ENCODE data around the gene P2RY8. TPM values are rescaled to one million over a fixed set of nuclear protein-coding genes. Genes with fewer than 3 reads are reported as not detected.
A peak's percentile ranks its signal among the peaks of the same experiment; 100 is the strongest.

Gene P2RY8
- total RNA-seq, 1 donor from 2014 or later: 3.0 TPM

DNA sequence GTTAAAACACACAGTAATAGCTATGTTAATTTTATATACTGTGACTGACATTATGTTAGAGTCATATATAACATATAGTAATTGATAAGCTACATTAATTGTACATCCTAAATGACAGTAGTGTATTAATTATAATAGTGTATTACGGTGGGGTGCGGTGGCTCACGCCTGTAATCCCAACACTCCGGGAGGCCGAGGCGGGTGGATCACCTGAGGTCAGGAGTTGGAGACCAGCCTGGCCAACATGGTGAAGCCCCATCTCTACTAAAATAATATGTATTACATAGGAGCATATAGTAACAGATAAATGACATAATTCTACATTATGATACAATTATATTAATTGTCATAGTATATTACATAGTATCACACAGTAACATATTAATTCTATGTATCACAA lies 96.5 kb downstream of the P2RY8 start:
- Histone ChIP-seq H3K36me3 (peaks cover 29% of the 10 kb centered on the region), H3K4me1 (no peaks in the 10 kb centered on the region), H3K4me3 (no peak overlapping the region), H3K9me3 (peaks cover 5% of the 10 kb centered on the region), H3K27ac (no peak overlapping the region), H3K27me3 (ENCODE audit: low read depth) (no peaks in the 10 kb centered on the region)
- ATAC-seq: no peak
- TF ChIP-seq, protein P1, sequence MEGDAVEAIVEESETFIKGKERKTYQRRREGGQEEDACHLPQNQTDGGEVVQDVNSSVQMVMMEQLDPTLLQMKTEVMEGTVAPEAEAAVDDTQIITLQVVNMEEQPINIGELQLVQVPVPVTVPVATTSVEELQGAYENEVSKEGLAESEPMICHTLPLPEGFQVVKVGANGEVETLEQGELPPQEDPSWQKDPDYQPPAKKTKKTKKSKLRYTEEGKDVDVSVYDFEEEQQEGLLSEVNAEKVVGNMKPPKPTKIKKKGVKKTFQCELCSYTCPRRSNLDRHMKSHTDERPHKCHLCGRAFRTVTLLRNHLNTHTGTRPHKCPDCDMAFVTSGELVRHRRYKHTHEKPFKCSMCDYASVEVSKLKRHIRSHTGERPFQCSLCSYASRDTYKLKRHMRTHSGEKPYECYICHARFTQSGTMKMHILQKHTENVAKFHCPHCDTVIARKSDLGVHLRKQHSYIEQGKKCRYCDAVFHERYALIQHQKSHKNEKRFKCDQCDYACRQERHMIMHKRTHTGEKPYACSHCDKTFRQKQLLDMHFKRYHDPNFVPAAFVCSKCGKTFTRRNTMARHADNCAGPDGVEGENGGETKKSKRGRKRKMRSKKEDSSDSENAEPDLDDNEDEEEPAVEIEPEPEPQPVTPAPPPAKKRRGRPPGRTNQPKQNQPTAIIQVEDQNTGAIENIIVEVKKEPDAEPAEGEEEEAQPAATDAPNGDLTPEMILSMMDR (IDR thresholded peaks at IDR 0.05): no peak
- DNase-seq: peak; percentile 4
- intact Hi-C loops (cut with DNase I): no loop called here

DNA sequence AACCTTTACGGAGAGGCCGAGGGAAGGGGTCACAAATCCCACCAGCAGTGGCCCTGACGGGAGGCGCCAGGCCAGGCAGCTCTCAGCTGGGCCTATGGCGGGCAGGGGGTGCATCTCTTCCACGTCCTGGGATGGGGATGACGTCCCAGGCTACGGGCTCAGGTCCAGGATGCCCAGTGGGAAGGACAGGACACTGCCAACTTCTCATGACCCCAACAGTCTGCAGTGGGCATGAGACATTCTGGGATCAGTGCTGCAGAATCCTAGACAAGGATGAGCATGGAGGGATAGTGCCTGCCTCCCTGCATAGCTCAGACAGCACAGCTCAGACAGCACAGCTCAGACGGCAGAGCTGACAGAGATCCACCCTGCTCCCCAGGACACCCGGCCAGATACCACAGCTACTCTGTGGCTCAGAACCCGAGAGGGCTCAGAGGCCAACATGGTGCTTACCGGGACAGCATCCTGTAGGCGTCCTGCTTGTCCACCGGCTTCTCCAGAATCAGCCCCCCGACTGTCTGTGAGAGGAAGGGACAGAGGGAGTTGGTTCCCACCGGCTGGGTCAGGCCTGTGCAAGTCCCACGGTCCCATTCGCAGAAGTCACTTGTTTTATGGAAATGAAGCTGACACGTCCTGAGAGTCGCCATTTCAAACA lies 101.6 kb downstream of the P2RY8 start:
- Histone ChIP-seq H3K4me3 (no peak overlapping the region), H3K36me3 (peaks cover 39% of the 10 kb centered on the region), H3K9me3 (no peaks in the 10 kb centered on the region), H3K27ac (no peak overlapping the region), H3K4me1 (no peaks in the 10 kb centered on the region), H3K27me3 (ENCODE audit: low read depth) (no peaks in the 10 kb centered on the region)
- peak; percentile 39 for DNase-seq
- intact Hi-C loops (cut with DNase I): no loop called here
- TF ChIP-seq, protein P1 (IDR thresholded peaks at IDR 0.05): no peak
- peak in 1 of 2 donors; percentile 7 for ATAC-seq

DNA sequence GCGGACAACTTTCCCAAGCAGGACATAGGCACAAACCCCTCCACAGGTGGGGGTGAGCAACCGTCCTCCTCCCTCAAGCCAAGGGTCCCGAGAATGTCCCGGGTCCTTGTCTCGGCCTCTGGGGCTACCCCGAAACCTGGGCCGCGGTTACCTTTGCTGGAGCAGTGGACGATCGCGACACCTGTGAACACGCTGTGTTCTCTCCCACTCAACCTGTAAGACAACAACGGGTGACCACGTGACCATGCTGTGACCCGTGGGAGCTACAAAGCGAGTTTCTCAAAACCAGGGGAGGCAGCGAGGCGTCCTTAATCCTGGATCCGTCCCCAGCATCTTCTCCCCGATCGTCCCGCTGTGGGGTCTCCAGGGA lies 102.1 kb downstream of the P2RY8 start:
- no peak overlapping the region for H3K27ac ChIP-seq
- DNase-seq (peak; percentile 41), ATAC-seq (no peak)
- no peaks in the 10 kb centered on the region for H3K27me3 ChIP-seq (ENCODE audit: low read depth)
- intact Hi-C loops (cut with DNase I): no loop called here
- TF ChIP-seq, protein P1 (IDR thresholded peaks at IDR 0.05): no peak
- H3K9me3 ChIP-seq: no peaks in the 10 kb centered on the region
- no peak overlapping the region for H3K4me3 ChIP-seq
- no peaks in the 10 kb centered on the region for H3K4me1 ChIP-seq
- H3K36me3 ChIP-seq: peaks cover 44% of the 10 kb centered on the region

DNA sequence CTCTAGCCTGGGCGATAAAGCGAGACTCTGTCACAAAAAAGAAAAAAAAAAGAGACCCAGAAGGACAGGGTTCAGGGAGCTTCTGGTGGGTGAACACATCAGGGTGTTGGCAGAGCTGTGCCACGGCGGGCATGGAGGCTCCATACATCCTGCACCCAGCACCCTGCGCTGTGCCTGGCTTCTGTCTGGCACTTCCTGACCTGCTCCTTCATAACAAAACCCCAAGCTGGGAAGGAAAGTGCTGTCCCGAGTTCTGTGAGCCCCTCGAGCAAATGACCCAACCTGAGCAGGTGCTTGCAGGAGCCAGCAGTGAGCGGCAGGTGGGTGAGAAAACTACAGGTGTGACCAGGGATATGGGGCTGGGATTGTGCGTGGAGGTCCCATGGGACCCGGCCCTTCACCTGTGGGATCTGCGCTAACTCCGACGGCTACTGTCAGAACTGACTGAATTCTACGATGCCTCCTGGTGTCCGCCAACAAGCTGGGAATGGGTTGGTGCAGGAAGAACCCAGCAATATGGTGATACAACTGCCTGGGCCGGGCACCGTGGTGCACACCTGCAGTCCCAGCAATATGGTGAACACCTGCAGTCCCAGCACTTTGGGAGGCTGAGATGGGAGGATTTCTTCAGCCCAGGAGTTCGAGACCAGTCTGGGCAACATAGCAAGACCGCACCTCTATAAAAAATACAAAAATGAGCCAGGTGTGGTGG lies 103.2 kb downstream of the P2RY8 start:
- intact Hi-C loops (cut with DNase I): no loop called here
- no peaks in the 10 kb centered on the region for H3K4me1 ChIP-seq
- DNase-seq (peak; percentile 28), ATAC-seq (no peak)
- no peaks in the 10 kb centered on the region for H3K27me3 ChIP-seq (ENCODE audit: low read depth)
- H3K27ac ChIP-seq: no peak overlapping the region
- no peak overlapping the region for H3K4me3 ChIP-seq
- TF ChIP-seq, protein P1 (IDR thresholded peaks at IDR 0.05): no peak
- peaks cover 39% of the 10 kb centered on the region for H3K36me3 ChIP-seq
- no peaks in the 10 kb centered on the region for H3K9me3 ChIP-seq

DNA sequence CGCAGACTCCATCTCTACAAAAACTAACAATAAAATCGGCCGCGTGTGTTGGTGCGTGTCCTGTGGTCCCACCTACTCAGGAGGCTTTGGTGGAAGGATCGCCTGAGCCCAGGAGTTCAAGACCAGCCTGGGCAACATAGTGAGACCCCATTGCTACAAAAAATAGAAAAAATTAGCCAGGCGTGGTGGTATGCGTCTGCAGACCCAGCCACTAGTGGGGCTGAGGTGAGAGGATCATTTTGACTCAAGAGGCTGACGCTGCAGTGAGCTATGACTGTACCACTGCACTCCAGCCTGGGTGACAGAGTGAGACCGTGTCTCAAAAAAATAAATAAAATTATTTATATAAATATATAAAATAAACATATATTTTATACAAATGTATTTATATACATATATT lies 106.5 kb downstream of the P2RY8 start:
- no peak for DNase-seq
- peaks cover 46% of the 10 kb centered on the region for H3K36me3 ChIP-seq
- intact Hi-C loops (cut with DNase I): no loop called here
- H3K27ac ChIP-seq: no peak overlapping the region
- H3K27me3 ChIP-seq (ENCODE audit: low read depth): no peaks in the 10 kb centered on the region
- no peak overlapping the region for H3K4me3 ChIP-seq
- no peaks in the 10 kb centered on the region for H3K4me1 ChIP-seq
- TF ChIP-seq, protein P1 (IDR thresholded peaks at IDR 0.05): no peak
- no peak for ATAC-seq
- no peaks in the 10 kb centered on the region for H3K9me3 ChIP-seq

Measured in lower lobe of right lung (tissue), 2 donors.